8988T (cell line): ENCODE measurements around the gene MYO9B.
A peak's percentile ranks its signal among the peaks of the same experiment; 100 is the strongest.
"Not testable (repeated sequence)": the region's sequence is repeated elsewhere in the genome, so short reads cannot be mapped to it uniquely, and the experiment has no call there.

Experiments used
- DNase-seq: peaks from one replicate; pipeline ENCODE4 v3.0.0; 2011

The MYO9B gene

DNA sequence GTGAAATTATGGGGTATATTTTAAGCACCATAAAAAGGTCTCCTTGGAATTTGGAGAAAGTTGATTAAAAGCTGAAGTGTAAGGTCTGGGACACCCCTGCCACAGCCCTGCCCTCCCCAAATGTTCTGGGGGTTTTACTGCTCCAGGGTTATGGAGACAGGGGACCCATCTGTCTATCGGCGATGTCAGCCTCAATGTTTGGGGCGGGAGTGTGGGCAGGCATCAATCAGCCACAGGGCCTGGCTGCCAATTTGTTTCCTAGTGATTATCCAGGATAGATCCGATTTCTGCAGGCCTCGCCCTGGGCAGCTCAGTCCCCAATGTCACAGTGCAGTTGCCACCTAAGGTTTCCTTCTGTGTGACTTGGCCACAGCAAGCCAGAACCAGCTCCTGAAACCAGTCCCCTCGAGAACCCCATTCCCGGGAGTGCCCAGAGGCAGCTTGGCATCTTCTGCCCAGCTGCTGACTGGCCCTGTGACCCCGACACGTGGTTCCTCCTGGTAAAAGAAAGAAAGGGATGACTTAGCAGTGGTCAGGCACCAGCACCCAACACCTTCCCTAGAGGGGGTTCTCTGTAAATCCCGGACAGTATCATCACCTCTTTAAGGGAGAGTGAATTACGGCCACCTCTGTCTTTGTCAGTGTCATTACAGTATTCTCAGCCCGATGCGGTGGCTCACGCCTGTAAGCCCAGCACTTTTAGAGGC is 41.6 kb downstream of the MYO9B start:
- DNase-seq: no peak

- no peak for DNase-seq
Measured at GRCh38 chr19:17118957-17119356, 43.4 kb downstream of the MYO9B start.

DNA sequence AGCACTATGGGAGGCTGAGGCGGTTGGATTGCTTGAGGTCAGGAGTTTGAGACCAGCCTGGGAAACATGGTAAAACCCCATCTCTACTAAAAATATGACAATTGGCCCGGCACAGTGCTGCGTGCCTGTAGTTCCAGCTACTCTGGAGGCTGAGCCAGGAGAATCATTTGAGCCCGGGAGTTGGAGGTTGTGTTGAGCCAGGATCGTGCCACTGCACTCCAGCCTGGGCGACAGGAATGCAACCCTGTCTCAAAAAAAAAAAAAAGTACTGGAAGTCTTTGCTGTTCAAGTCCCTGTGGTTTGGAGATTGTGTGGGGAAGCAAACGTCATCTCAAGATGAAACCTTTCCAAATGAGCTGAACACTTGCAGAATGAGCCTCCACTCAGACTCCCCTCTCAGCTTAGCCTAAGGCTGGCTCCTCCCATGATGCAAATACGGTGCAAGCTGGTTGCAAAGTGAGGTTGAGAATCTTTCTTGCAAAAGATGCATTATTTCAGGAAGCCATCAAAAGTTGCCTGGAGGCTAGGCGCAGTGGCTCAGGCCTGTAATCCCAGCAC is 46.2 kb downstream of the MYO9B start:
- no peak for DNase-seq

- no peak for DNase-seq
Measured at GRCh38 chr19:17123041-17123440, 47.5 kb downstream of the MYO9B start.

DNA sequence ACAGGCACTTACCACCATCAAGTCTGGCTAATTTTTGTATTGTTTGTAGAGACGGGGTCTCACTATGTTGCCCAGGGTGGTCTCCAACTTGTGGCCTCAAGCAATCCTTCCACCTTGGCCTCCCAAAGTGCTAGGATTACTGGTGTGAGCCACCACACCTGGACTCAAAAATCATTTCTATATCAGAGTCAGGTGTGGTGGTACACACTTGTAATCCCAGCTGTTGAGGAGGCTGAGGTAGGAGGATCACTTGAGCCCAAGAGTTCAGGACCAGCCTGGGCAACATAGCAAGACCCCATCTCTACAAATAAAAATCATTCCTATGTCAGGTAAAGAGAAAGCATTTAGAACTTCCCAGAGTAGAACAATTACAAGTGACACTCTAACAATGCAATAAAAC is 48.4 kb downstream of the MYO9B start:
- DNase-seq: no peak

GRCh38 chr19:17125062-17125727 is 49.6 kb downstream of the MYO9B start:
- DNase-seq: no peak

DNA sequence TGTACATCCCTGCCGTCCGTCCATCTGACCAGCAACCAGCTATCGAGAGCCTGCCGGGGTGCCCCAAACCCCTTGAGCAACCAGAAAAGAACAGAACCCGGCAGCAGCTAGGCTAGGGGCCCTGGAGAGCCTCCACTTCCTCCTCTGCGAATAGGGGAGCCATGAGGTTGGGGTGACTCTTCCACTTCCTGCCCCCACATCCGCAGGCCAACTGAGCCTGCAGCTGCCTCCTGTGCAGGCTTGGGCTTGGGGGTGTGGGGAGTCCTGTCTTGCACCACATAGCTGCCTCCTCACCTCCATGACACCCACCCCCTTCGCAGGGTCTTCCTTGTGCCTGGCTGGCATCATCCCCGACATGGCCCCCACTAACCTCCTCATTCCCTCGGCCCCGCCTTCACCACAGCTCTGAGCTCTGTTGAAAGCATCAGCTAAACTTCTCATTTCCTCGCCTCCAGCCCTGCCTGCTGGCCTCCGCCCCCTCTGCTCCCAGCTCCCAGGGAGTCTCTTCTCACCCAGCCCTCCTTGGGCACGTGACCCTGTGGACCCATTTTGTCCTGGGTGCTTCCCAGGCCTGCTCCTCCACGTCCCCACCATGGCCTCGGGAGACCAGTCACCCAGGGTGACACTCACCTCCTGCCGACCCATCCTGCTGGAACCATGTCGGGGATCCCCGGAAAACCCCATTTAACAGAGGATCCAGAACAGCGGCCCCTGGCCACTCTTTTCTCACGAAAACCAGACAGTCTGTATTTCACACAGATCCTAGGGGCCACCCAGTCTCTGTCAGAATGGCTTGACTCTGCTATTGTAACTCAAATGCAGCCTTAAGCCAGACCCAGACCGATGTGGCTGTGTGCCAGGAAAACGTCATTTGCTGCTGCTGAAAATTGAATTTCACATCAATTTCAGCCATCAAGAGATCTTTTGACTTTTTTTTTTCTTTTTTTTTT is 50.4 kb downstream of the MYO9B start:
- DNase-seq: no peak

DNA sequence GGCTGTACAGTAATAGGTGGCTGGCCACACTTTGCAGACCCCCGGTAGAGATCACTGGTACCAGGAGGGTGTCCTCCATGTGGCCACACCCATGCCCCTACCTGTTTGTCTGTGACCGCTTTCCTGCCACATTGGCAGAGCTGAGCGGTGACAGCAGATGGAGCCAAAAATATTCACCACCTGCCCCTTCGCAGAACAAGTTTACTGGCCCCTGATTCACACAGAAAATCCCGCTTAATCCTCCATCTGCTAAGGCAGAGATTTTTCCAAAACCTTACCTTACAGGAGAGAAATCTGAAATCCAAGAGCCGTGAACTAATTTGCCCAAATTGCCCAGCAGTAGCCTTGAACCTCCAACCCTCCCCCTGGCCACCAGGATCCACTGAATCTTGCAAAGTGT is 52.1 kb downstream of the MYO9B start:
- no peak for DNase-seq

GRCh38 chr19:17128403-17128802 is 52.8 kb downstream of the MYO9B start:
- no peak for DNase-seq

- no peak for DNase-seq
Measured at GRCh38 chr19:17128820-17129219, 53.2 kb downstream of the MYO9B start.

DNA sequence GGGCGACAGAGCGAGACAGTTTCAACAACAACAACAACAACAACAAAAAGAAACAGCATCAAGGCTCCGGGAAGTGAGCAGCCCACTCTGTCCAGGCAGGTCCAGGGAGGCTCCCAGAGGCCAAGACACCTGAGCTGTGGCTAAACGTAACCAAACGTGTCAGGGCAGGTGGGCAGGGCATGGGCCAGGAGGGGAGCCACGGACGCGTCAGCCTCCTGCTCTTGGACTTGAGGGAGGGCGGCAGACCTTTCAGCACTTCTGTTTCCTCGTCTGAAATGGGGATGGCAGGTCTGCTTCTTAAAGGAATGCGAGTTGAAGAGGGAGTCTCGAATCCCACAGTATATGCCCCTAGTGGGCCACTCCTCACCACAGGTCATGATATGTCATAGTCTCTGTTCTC is 53.8 kb downstream of the MYO9B start:
- DNase-seq: no peak

DNA sequence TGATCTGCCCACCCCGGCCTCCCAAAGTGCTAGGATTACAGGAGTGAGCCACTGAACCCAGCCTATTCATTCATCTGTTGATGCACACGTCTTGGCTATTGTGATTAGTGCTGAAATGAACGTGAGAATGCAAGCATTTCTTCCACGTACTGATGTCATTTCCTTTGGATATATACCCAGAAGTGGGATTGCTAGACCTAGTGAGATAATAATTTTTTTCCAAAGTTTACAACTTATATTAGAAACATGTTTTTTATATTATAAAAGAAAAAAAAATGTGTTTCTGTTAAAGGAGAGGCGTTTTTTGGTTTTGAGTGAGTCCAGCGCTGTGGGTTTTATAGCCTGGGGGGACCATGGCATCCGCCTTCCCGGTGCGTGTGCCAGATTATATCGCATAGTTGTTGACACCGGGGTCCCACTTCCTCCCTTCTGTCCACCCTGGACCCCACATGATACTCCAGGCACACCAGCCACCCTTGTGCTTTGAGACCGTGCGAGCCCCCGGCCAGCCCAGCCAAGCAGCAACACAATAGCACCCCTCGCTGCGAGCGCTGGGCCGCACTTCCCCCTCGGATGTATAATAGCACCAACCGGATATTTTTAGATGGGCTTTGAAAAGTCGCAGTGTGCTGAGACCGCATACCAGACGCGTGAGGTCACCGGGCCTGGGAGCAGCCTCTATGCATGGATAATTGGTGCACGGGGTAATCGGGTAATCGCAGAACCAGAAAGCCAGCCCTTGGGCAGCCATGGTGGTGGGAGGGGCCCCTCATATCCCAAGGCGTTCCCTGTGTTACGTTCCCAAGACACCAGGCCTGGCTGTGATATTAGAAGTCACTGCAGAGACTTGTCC is 59.6 kb downstream of the MYO9B start:
- peak; percentile 57 for DNase-seq

DNA sequence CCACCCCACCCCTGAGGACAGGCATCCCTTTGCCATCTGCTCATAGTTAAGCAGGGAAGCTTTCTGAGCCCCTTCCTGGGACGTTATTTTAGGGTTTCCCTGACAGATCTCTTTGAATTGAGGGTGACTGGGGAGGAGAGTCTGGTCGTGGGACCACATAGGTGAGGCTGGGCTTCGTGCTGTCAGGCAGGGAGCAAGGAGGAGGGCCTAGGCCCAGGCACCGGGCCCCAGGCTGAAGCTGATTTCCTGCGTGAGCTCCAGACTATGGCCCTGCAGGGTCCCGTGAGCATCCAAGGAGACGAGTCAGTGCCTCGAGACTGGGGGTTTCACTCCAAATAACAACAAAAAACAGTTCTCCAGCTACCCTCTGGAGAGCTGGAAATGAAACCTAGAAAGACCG is 60.4 kb downstream of the MYO9B start:
- no peak for DNase-seq

- no peak for DNase-seq
Measured at GRCh38 chr19:17136617-17137016, 61.0 kb downstream of the MYO9B start.

DNA sequence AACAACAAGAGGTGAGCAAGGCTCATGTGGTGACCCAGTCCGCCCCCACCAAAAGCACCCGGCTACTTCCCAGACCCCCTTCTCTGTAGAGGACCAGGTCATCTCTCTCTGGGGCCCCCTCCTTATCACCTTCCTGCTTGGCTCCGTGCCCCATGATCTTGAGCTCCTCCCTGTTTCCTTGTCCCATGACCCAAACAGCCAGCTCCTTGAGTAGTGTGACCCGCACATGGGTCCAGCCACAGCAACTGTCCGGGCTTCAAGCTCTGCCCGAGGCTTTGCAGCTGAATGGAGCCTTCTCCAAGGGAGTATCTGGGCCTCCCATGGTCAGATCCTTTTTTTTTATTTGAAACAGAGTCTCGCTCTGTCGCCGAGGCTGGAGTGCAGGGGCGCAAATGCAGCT is 61.8 kb downstream of the MYO9B start:
- no peak for DNase-seq

DNA sequence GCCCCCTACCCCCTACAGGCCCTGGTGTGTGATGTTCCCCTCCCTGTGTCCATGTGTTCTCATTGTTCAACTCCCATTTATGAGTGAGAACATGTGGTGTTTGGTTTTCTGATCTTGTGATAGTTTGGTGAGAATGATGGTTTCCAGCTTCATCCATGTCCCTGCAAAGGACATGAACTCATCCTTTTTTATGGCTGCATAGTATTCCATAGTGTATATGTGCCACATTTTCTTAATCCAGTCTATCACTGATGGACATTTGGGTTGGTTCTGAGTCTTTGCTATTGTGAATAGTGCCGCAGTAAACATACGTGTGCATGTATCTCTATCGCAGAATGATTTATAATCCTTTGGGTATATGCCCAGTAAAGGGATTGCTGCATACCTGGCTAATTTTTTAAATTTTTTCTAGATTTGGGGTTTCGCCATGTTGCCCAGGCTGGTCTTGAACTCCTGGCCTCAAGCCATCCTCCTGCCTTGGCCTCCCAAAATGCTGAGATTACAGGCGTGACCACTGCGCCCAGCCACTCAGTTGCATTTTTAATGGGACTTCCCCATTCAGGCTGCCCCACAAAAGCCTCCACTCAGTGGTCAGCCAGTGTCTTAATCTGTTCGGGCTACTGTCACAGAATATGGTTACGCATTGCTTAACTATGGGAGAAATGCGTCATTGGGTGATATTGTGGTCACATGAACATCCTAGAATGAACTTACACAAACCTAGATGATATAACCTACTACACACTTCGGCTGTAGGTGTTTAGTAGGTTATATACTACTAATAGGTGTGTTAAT is 62.7 kb downstream of the MYO9B start:
- DNase-seq: not testable (repeated sequence)

DNA sequence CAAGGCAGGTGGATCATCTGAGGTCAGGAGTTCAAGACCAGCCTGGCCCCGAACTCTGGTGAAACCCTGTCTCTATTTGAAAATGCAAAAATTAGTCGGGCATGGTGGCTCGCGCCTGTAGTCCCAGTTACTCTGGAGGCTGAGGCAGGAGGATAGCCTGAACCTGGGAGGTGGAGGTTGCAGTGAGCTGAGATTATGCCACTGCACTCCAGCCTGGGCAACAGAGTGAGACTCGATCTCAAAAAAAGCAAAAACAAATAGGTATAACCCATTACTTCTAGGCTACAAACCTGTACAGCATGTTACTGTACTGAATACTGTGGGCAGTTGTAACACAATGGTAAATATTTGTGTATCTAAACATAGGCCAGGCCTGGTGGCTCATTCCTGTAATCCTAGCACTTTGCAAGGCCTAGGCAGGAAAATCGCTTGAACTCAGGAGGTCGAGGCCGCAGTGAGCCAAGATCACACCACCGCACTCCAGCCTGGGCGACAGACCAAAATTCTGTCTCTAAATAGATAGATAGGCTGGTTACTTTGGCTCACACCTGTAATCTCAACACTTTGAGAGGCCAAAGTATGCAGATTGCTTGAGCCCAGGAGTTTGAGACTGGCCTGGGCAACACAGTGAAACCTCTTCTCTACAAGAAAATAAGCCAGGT is 63.5 kb downstream of the MYO9B start:
- no peak for DNase-seq

DNA sequence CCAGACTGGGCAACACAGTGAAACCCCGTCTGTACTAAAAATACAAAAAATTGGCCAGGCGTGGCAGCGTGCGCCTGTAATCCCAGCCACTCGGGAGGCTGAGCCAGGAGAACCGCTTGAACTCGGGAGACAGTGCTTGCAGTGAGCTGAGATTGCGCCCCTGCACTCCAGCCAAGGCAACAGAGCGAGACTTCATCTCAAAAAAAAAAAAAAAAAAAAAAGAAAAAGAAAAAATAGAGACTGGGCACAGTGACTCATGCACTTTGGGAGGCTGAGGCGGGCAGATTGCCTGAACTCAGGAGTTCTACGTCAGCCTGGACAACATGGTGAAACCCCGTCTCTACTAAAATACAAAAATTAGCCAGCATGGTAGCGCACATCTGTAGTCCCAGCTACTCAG is 69.2 kb downstream of the MYO9B start:
- not testable (repeated sequence) for DNase-seq

GRCh38 chr19:17145546-17146497 is 70.2 kb downstream of the MYO9B start:
- no peak for DNase-seq

DNA sequence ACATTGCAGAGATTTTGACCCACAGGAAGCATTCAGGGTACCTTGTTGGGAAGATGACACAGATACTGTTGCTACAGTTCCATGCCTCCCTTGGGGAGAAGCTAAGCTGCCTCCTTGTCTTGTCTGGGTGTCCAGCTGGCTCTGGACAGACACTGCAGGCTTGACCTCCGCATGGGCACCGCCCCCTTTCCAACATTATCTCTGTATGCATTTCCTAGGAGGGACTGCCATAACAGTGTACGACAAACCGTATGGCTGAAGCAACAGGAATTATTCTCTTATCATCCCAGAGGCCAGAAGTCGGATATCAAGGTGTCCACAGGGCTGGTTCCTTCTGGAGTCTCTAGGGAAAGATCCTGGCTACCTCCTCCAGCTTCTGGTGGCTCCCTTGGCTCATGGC is 72.6 kb downstream of the MYO9B start:
- DNase-seq: no peak
